ENCODE results near the gene GNG2.

- TF ChIP-seq CTCF (IDR thresholded peaks at IDR 0.05) (no peak), POLR2A (IDR thresholded peaks at IDR 0.05) (no peak)
Observed at GRCh38 chr14:51922624-51923023, 62.2 kb downstream of the GNG2 start.
